Smooth muscle cell (in vitro differentiated cells): ENCODE results near the gene C2CD4B. TPM values are rescaled to one million over a fixed set of nuclear protein-coding genes. Genes with fewer than 3 reads are reported as not detected.

Source experiments
- DNase-seq: peaks from one replicate; lab custom pipeline; 2025; ENCODE audit not compliant: unreplicated experiment; lab: John Stamatoyannopoulos, UW
- H2AFZ ChIP-seq: fragments of 200-600 bp; sonication (generic); 2 replicates; pipeline ENCODE4 v1.6.0; 2016; ENCODE audit warnings: antibody characterized with exemption, low read depth, mild to moderate bottlenecking
- H3F3A ChIP-seq: fragments of 200-600 bp; sonication (generic); 2 replicates; pipeline ENCODE4 v1.6.0; 2017; ENCODE audit warnings: antibody characterized with exemption, low read depth
- H3K27ac ChIP-seq: fragments of 200-600 bp; sonication (generic); 2 replicates; pipeline ENCODE4 v1.5.1; 2016; ENCODE audit warnings: low read depth, mild to moderate bottlenecking
- H3K27me3 ChIP-seq: fragments of 200-600 bp; sonication (generic); 2 replicates; pipeline ENCODE4 v1.6.1; 2016; ENCODE audit warnings: low read depth, mild to moderate bottlenecking
- H3K36me3 ChIP-seq: fragments of 200-600 bp; sonication (generic); 2 replicates; pipeline ENCODE4 v1.5.1; 2016; ENCODE audit warnings: low read depth
- H3K4me1 ChIP-seq: fragments of 200-600 bp; sonication (generic); 2 replicates; pipeline ENCODE4 v1.5.1; 2016; ENCODE audit warnings: low read depth
- H3K4me2 ChIP-seq: fragments of 200-600 bp; sonication (generic); 2 replicates; pipeline ENCODE4 v1.6.0; 2016; ENCODE audit warnings: mild to moderate bottlenecking
- H3K4me3 ChIP-seq: fragments of 200-600 bp; sonication (generic); 2 replicates; pipeline ENCODE4 v1.5.1; 2016; ENCODE audit warnings: mild to moderate bottlenecking
- H3K79me2 ChIP-seq: fragments of 200-600 bp; sonication (generic); 2 replicates; pipeline ENCODE4 v1.6.0; 2016; ENCODE audit warnings: low read depth, mild to moderate bottlenecking
- H3K9ac ChIP-seq: fragments of 200-600 bp; sonication (generic); 2 replicates; pipeline ENCODE4 v1.6.0; 2016; ENCODE audit warnings: low read depth
- H3K9me3 ChIP-seq: fragments of 200-600 bp; sonication (generic); replicated peaks from 2 replicates; pipeline ENCODE4 v1.5.1; 2016; ENCODE audit warnings: low read depth
- H4K20me1 ChIP-seq: fragments of 200-600 bp; sonication (generic); 2 replicates; pipeline ENCODE4 v1.6.0; 2016; ENCODE audit warnings: low read depth
- WGBS: methylation state at CpG from one replicate; pipeline ENCODE4 v1.1.7; 2016; ENCODE audit warnings: low lambda C conversion rate; 5-methylcytosine and 5-hydroxymethylcytosine counted together
- polyA plus RNA-seq: library from polyadenylated mRNA; unstranded; fragments of >200 nt; fragmentation: Nextera tagmentation; extraction: Ambion mirVana; gene quantifications from 2 replicates; pipeline ENCODE4 v1.2.1, GENCODE V29; 2016
- total RNA-seq: library from RNA; depleted of rRNA; stranded (reverse); fragments of >200 nt; gene quantifications from 2 replicates; pipeline ENCODE4 v1.2.3, GENCODE V29; 2014
- TF ChIP-seq, protein P1 (sequence below): fragments of 200-600 bp; sonication (generic); IDR thresholded peaks from 2 replicates; pipeline ENCODE4 v1.5.1; 2017; ENCODE audit warnings: borderline replicate concordance, mild to moderate bottlenecking, antibody characterized with exemption; ENCODE audit not compliant: insufficient read depth, poor library complexity, severe bottlenecking

C2CD4B gene
- total and polyA plus RNA-seq, 2 experiments from 2014 or later = 0.71 to 0.81 TPM

- no peak for DNase-seq
- Histone ChIP-seq H3K36me3 (no peaks in the 10 kb centered on the region), H3K4me1 (peaks cover 5% of the 10 kb centered on the region), H3K4me2 (no peak overlapping the region), H3K79me2 (no peaks in the 10 kb centered on the region), H3K4me3 (no peak overlapping the region), H3K9ac (no peak overlapping the region), H3K9me3 (no peaks in the 10 kb centered on the region), H3K27ac (no peak overlapping the region), H3K27me3 (peaks cover 12% of the 10 kb centered on the region), H2AFZ (no peak overlapping the region), H4K20me1 (no peaks in the 10 kb centered on the region), H3F3A (no peaks in the 10 kb centered on the region)
- 62% methylated on average over 2 of the region's 2 CpGs for WGBS
- TF ChIP-seq, protein P1, sequence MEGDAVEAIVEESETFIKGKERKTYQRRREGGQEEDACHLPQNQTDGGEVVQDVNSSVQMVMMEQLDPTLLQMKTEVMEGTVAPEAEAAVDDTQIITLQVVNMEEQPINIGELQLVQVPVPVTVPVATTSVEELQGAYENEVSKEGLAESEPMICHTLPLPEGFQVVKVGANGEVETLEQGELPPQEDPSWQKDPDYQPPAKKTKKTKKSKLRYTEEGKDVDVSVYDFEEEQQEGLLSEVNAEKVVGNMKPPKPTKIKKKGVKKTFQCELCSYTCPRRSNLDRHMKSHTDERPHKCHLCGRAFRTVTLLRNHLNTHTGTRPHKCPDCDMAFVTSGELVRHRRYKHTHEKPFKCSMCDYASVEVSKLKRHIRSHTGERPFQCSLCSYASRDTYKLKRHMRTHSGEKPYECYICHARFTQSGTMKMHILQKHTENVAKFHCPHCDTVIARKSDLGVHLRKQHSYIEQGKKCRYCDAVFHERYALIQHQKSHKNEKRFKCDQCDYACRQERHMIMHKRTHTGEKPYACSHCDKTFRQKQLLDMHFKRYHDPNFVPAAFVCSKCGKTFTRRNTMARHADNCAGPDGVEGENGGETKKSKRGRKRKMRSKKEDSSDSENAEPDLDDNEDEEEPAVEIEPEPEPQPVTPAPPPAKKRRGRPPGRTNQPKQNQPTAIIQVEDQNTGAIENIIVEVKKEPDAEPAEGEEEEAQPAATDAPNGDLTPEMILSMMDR = no peak
Measured at GRCh38 chr15:62190274-62190673, 25.2 kb upstream of the C2CD4B start.

DNA sequence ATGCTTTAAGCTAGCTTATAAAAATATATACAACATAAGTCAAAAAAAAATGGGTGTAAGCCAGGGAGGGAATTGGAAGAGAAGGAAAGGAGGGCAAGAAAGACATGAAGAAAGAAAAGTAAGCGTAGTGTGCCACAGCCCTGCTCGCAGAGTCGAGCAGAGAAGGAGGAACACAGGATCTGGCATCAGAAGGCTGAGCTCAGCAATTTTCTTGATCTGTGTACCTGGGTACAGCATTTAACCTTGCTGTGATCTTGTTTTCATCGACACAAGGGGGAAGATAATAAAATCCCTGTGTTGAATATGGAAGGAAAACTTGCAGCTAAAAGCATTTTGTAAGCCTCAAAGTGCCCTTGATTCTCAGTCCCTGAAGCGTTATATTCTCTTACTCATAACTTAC lies 23.7 kb upstream of the C2CD4B start:
- Histone ChIP-seq H3K4me3 (no peak overlapping the region), H3K36me3 (no peaks in the 10 kb centered on the region), H3K27ac (no peak overlapping the region), H3K9me3 (no peaks in the 10 kb centered on the region), H4K20me1 (no peaks in the 10 kb centered on the region), H3K79me2 (no peaks in the 10 kb centered on the region), H3K4me1 (peaks cover 5% of the 10 kb centered on the region), H3K4me2 (no peak overlapping the region), H3F3A (no peaks in the 10 kb centered on the region), H2AFZ (no peak overlapping the region), H3K27me3 (peaks cover 12% of the 10 kb centered on the region), H3K9ac (no peak overlapping the region)
- WGBS = 93% methylated on average over 5 of the region's 5 CpGs
- no peak for DNase-seq
- TF ChIP-seq, protein P1 = no peak

GRCh38 chr15:62187910-62188309 lies 22.8 kb upstream of the C2CD4B start:
- Histone ChIP-seq H2AFZ (no peak overlapping the region), H3K4me3 (no peak overlapping the region), H4K20me1 (no peaks in the 10 kb centered on the region), H3K79me2 (no peaks in the 10 kb centered on the region), H3K36me3 (no peaks in the 10 kb centered on the region), H3K9ac (no peak overlapping the region), H3K4me1 (peaks cover 5% of the 10 kb centered on the region), H3K4me2 (no peak overlapping the region), H3K27ac (no peak overlapping the region), H3K9me3 (no peaks in the 10 kb centered on the region), H3K27me3 (peaks cover 12% of the 10 kb centered on the region), H3F3A (no peaks in the 10 kb centered on the region)
- 83% methylated on average over 1 of the region's 1 CpG for WGBS
- TF ChIP-seq, protein P1 = no peak
- DNase-seq = no peak

- peaks cover 5% of the 10 kb centered on the region for H3K4me1 ChIP-seq
- WGBS = 91% methylated on average over 5 of the region's 5 CpGs
- H3K79me2 ChIP-seq = no peaks in the 10 kb centered on the region
- no peak for DNase-seq
- H3K27me3 ChIP-seq = peaks cover 12% of the 10 kb centered on the region
- H3K4me3 ChIP-seq = no peak overlapping the region
- H3K9ac ChIP-seq = no peak overlapping the region
- H3K27ac ChIP-seq = no peak overlapping the region
- TF ChIP-seq, protein P1 = no peak
- H3K9me3 ChIP-seq = no peaks in the 10 kb centered on the region
- no peaks in the 10 kb centered on the region for H3F3A ChIP-seq
- H3K4me2 ChIP-seq = no peak overlapping the region
- no peaks in the 10 kb centered on the region for H4K20me1 ChIP-seq
- no peak overlapping the region for H2AFZ ChIP-seq
- H3K36me3 ChIP-seq = no peaks in the 10 kb centered on the region
Measured at GRCh38 chr15:62187425-62187824, 22.3 kb upstream of the C2CD4B start.
